NCI-H2196 treated with DMSO at 0.1 percent for 48 hours (cell line): ENCODE measurements around the gene SP100.
"Not testable (repeated sequence)": the region's sequence is repeated elsewhere in the genome, so short reads cannot be mapped to it uniquely, and the experiment has no call there.

Experiments
- DNase-seq: peaks from one replicate; lab custom pipeline; 2025; ENCODE audit not compliant: unreplicated experiment; lab: John Stamatoyannopoulos, UW

The SP100 gene

DNA sequence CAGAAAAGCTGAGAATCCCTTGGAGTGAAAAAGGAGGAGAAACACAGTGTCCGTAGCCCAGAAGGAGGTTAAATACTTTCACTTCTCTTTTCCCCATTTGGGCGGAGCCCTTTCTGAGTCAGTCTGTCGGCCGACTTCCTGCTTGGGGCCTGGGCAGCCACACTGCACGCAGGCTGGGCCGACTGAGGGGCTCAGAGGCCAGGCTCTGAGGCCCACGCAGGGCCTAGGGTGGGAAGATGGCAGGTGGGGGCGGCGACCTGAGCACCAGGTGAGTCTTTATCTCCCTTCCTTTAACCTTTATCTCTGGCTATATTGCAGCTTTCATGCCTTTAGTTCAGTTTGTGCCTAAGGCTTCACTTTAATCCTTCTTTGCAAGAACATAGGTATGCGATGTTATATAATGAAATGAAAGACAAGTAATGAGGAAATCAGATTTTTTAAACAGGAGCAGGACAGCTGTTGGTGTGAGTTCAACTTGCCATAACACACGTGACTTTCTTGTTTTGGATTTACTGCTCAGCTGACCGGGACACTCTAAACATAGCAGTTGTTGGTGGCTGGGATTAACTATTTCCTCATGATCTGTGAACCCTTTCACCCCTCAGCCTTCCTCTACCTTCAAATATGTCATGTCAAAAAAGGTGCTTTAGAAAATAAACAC lies at the start of gene SP100:
SP100 (plus strand) TSS at position 141 of the 661 bp plus-strand sequence; CDS start at position 237, 96 bp downstream.
- no peak for DNase-seq

DNA sequence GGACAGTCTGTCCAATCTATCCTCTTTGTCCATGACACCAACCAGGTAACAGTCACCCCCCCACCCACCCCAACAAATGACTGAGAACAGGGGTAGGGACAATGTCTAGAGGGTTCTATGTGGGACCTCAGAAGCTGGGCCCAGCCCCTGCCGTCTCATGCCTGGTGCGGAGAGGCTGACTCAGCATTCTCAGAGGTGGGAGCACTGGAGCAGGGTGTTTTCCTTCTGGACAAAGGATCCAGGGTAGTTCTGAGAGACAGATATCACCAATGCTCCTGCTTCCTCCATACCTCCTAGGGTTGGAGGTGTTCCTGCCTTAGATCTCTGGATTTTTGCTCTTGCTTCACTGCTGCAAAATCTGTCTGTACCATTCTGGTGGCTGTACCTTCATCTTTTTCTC lies 33.9 kb upstream of the SP100 start:
- DNase-seq = no peak

- DNase-seq = no peak
Observed at GRCh38 chr2:230383453-230383852, 32.5 kb upstream of the SP100 start.

- DNase-seq = no peak
Observed at GRCh38 chr2:230384986-230385385, 31.0 kb upstream of the SP100 start.

GRCh38 chr2:230394301-230394700 lies 21.7 kb upstream of the SP100 start:
- no peak for DNase-seq

DNA sequence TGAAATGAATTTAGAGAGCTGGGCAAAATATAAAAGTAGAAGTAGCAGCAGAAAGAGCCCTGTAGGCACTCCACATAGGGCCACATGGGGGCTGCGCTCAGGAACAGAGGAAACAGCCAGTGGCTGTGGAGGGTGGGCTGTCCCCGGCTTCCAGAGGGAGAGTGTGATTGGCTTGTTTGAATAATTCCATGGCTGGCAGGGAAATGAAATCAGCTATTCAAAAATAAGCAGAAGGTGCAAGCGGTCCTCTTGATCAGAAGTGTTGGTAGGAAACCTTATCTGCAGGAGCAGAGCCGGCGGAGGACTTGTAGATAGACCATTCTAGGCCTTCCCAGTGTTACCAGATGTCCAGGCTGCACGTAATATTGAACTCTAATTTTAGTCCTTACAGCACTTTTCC lies 17.3 kb upstream of the SP100 start:
- DNase-seq = not testable (repeated sequence)

DNA sequence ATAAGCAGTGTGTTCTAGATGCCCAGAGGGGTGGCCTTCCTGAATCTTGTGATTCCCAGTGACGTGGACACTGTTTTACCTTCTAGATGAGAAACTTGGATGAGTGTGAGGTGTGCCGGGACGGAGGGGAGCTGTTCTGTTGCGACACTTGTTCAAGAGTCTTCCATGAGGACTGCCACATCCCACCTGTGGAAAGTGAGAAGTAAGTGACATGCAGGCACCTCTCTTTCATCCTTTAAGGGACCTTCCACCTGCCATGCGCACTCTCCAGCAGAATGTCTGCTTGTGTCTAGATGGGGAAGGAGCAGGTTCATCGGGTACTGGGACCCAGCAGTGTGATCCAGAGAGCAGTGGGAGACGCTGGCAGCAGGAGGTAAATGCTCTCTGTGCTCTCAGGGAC lies 16.0 kb upstream of the SP100 start:
- no peak for DNase-seq

- no peak for DNase-seq
Observed at GRCh38 chr2:230400454-230400853, 15.5 kb upstream of the SP100 start.

DNA sequence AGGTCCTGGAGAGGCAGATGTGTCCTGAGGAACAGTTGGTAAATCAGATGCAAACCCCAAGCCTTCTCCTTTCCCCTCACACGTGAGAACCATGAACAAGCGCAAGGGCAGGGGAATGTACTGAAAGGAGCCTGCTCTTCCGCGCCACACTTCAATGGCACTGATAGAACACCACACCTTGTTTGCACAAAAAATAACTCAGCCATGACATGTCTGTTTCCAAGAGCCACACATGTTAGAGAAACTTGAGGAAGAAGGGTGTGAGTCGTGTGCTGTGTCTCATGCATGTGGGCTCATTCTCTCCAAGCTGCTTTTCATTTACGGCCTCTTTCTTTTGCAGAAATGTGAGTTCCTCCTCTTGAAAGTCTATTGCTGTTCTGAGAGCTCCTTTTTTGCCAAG lies 15.0 kb upstream of the SP100 start:
- DNase-seq = not testable (repeated sequence)

DNA sequence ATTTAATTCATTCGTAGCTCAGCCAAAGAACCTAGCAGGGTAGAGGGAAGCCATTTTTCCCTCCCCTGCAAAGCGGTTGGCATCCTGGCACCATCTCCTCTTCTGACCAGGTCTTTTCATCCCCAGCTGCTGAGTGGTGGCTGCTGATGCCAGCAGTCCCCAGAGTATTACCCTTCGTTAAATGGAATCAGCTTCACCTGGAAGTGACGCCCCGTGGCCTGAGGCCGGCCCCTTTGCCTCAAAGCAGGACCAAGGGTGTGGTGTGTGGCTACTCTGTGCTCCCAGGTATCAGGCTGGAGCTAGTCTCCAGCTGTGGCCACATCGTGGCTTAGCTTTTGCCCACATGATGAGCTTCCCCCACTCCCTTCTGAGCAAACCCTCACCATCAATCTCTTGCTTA lies 12.3 kb upstream of the SP100 start:
- no peak for DNase-seq

DNA sequence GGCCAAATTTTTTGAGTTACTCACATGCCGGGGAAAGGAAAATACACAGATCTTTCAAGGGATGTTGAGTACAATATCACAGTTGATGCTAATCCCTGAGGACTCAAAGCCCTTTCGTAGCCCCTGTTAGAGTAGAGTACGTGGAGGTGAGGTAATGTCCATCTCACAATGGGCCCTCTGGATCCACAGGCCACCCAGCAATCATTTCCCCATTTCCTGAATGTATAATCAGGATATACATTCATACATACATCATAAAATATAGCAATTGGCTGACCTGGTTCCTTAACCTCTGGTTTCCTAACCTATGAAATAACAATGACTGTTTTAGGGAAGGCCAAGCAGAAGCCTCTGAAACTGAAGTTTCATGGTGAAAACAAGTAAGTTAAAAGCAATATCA lies 10.2 kb upstream of the SP100 start:
- no peak for DNase-seq

DNA sequence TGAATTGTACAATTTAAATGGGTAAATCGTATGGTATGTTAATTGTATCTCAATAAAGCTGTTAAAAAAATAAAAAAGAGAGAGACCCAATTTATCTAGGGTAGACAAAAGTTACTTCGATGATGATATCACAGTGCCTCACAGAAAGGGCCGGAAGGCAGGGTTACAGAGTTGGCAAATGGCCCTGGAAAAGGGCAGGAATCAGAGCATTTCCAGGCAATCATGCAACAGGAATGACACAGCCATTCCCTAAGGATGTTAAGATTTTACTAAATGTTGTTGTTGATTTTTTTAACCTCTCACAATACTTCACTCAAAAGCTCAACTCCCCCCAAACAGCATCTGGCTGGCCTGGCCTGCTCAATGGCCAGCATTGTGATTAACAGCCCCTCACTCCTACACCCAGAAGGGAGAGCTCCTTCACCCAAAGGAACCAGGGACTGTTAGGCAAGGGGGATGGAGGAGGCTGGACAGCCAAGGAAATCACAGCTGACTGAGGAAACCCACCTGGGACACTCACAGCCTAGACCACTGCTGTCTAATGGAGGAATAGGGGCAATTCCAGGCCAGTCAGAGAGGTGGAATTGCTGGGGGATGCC lies 7.7 kb upstream of the SP100 start:
- DNase-seq = no peak

- not testable (repeated sequence) for DNase-seq
Observed at GRCh38 chr2:230409316-230409715, 6.7 kb upstream of the SP100 start.

- no peak for DNase-seq
Observed at GRCh38 chr2:230410263-230410662, 5.7 kb upstream of the SP100 start.

DNA sequence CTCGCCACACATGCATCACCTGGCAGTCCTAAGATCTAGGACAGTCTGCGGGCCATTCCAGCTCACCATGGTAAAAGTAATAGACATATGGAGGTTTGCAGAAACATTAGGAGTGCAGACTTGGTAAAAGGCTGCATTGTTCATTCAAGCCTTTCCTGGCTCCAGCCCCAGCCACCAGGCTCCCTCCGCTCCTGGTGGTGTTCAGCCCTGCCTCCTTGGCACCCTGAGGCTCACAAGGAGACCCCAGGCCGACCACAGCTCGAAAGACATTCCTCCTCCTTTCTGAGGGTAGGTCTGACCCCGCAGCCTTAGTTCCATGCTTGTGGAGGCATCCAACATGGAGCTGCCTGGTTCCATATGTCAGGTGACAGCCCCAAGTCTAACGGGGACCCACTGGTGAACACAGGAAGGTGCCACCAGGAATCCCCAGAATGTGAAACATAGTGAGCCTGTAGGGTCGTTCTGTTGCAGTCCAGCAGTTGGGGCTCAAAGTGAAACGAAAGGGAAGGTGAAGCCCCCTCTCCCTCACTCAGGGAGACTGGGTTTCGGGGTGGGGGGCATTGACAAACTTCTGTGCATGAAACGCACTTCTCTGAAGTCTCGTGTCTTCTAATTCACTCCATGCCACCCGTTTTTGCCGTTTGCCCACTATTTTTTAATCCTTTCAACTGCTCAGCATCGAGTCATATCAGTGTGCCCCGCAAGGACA lies 5.0 kb upstream of the SP100 start:
- DNase-seq = no peak

DNA sequence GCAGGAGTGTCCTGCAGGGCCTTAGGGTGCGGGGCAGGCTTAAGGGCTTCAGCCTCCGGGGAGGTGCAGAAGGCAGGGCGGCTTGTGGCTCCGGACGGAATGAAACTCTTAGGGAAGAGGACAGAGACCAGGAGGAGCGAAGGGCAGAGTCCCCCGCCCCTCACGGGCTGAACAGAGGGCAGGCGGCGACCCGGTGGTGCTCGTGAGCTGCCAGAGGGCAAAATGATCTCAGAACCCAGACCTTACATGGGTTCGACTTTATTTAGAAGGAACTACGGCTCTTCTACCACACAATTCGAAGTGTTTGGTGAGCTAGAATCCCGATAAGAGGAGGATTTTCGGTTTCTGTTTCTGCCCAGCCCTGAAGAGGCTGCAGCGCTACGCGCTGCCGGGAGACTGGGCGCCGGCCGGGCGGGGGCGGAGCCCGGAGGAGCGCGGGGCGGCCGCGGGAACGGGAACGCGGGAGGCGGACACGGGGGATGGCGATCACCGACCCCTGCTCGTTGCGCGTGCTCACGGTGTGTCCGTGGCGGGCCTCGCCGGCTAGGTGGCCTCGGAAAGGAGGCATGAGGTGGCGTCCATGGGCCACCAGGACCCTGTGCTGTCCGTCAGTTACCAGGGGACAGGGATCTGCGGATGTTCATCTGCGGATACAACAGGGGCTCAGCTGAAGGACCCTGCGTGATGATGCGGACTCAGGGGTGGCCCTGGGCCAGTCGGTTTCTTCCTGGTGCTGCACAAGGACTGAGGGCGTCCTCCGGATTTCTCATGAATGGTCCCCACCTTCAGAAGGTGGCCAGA lies 4.2 kb upstream of the SP100 start:
- DNase-seq = no peak

DNA sequence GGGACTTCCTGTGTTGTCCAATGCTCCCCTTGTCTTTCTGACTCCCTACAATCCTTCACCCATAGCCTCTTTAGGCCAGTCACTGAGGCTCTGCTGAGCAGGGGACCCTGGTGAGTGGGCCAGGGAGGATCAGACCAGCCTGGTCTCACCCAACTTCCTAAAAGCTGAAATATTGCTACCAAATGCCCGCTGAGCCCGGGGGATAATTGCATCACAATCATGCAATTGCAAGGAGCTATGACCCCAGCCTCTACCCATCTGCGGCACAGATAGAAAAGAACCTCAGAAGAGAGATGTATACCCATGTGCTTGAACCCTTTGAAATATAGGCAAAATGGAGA lies 3.7 kb upstream of the SP100 start:
- DNase-seq = no peak

DNA sequence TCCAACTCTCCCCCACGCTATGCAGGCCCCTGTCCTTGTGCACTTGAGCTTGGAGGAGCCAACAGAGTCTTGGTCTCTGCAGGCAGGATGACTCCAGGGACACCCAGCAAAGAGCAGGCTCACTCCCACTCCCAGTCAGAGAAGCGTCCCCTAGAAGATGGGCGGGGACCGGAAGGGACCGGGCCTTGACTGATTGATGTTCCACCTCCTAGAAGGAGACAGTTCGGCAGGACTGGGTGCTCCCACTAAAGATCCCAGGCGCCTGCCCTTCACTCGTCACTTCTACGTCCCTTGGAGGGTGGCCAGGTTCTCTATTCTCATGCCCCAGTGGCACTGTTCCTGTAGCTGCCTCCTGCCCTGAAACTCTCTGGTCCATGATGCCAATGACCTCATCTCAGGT lies 3.2 kb upstream of the SP100 start:
- no peak for DNase-seq

GRCh38 chr2:230413479-230413878 lies 2.5 kb upstream of the SP100 start:
- no peak for DNase-seq

DNA sequence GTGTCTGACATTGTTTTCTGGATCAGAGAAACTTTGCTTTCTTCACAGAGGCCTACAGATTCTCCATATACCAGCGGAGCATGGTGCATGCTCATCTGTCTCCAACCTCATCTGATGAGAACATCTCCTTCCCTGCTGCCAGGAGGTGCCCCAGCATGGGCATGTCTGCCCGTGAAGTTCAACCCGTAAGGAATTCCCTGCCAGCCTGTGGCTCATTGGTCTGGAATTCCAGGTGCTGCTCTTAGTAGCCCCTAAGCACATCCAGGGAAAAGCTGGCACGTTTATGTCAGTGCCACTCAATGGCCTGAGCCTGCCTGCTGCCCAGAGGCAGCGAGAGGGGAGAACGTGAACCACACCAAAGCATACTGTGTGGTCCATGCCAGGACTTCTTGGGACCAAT lies 1.7 kb upstream of the SP100 start:
- DNase-seq = no peak

- DNase-seq = no peak
Observed at GRCh38 chr2:230417436-230417835, 1.4 kb downstream of the SP100 start.
